Mucosa of descending colon (tissue), 3 donors: Measurements from ENCODE around the gene POU4F2. TPM values are rescaled to one million over a fixed set of nuclear protein-coding genes. Genes with fewer than 3 reads are reported as not detected.

Experiments
- ATAC-seq: fragments of 200-7000 bp; cut with Tn5 transposase; one replicate; pipeline ENCODE4 v1.9.1; 2020; ENCODE audit warnings: mild to moderate bottlenecking, moderate library complexity
- DNase-seq, 3 donors: peaks; one replicate each; pipeline ENCODE4 v3.0.0-alpha.2; 2020
- H3K36me3 ChIP-seq: fragments of 200-600 bp; one replicate; pipeline ENCODE4 v1.8.0; 2021; ENCODE audit warnings: low read depth, mild to moderate bottlenecking
- H3K4me1 ChIP-seq: fragments of 200-600 bp; one replicate; pipeline ENCODE4 v1.8.0; 2021; ENCODE audit warnings: low read depth, mild to moderate bottlenecking
- H3K4me3 ChIP-seq: fragments of 200-600 bp; one replicate; pipeline ENCODE4 v1.8.0; 2021; ENCODE audit warnings: mild to moderate bottlenecking
- H3K9me3 ChIP-seq: fragments of 200-600 bp; one replicate; pipeline ENCODE4 v1.8.0; 2021; ENCODE audit warnings: mild to moderate bottlenecking
- intact Hi-C, 2 donors: fragments of 100-400 bp; cut with DNase I in 1 of 2; cut with micrococcal nuclease in 1 of 2; formaldehyde crosslinking; loops; one replicate each; pipeline versions ENCODE4 v1.11.0 to v1.11.1; 2022; cut with DNase I, micrococcal nuclease
- total RNA-seq, 3 donors: library from RNA; stranded (reverse); fragmentation: NEBNext Ultra II Directional in 2 of 3; extraction: Animal tissue kit (Norgen Biotek cat#: 25700) in 2 of 3; gene quantifications; one replicate each; pipeline versions ENCODE4 v1.2.1 to v1.2.4, GENCODE V29; 2021 to 2023
- TF ChIP-seq, protein P1 (sequence below): fragments of 200-600 bp; IDR thresholded peaks from one replicate; pipeline ENCODE4 v1.8.0; 2022; ENCODE audit warnings: antibody characterized with exemption, mild to moderate bottlenecking
- donor health status: DM: no; HTN: no; CAD: no; lungs with moderate emphysema.
- donor health status: DM: no; HTN: no; CAD: no.
- donor health status: DM: no; HTN: yes; CAD: no.

POU4F2 gene
- total RNA-seq, 3 donors from 2014 or later: not detected

DNA sequence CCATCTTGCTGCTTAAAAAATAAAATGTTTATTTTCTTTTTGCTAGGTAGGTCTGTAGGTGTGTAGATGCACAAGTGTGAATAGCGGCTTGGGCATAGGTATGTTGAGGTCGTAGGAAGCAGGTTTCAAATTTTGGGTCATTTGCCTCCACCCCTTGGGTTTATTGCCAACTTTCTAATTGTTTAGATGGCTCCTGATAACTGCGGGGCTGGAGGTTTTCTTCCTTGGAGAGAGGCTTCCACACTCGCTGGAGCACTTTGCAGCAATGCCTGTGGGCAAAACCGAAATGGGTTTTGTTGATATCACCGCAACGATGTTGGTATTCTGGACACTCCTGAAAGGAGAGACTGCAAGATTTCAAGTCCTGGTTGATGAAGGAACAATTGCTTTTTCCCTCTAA, 3.9 kb upstream of the POU4F2 start:
- H3K36me3 ChIP-seq: no peaks in the 10 kb centered on the region
- intact Hi-C loops: no loop called here
- ATAC-seq: no peak
- H3K4me1 ChIP-seq: no peaks in the 10 kb centered on the region
- TF ChIP-seq, protein P1, sequence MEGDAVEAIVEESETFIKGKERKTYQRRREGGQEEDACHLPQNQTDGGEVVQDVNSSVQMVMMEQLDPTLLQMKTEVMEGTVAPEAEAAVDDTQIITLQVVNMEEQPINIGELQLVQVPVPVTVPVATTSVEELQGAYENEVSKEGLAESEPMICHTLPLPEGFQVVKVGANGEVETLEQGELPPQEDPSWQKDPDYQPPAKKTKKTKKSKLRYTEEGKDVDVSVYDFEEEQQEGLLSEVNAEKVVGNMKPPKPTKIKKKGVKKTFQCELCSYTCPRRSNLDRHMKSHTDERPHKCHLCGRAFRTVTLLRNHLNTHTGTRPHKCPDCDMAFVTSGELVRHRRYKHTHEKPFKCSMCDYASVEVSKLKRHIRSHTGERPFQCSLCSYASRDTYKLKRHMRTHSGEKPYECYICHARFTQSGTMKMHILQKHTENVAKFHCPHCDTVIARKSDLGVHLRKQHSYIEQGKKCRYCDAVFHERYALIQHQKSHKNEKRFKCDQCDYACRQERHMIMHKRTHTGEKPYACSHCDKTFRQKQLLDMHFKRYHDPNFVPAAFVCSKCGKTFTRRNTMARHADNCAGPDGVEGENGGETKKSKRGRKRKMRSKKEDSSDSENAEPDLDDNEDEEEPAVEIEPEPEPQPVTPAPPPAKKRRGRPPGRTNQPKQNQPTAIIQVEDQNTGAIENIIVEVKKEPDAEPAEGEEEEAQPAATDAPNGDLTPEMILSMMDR: no peak
- H3K4me3 ChIP-seq: no peak overlapping the region
- no peaks in the 10 kb centered on the region for H3K9me3 ChIP-seq
- no peak for DNase-seq

DNA sequence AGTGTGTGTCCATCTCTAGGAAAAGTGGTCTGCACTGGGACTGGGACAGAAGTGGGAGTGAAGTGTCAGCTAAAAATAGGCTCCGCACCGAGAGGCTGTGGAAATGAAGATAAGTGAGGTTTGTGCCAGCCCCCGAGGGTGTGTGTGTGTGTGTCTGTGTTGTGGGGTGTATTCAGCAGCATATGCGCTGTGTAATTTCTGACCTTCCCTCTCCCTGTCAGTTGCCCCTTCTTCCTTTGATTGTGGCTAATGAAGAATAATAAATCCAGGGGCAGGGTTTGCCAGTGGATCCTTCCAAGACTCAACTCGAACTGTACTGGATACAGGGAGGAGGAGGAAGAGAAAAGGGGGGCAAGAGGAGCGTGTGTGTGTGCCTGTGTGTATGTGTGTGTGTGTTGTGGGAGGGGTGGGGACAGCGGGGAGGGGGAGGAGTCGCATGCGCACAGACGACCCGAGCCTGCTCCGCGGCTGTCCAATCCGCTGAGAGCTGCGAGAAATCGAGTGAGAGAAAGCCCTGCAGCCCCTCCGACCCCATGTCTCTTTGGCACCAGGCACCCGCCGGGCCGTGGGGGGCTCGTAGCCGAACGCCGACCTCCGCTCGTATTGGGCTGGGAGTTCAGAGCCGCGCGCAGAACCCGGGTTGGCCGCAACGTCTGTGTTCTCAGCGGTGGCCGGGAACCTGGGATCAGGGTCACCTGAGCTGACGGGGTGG, 916 bp upstream of the POU4F2 start:
- DNase-seq (no peak), ATAC-seq (no peak)
- Histone ChIP-seq H3K4me1 (no peaks in the 10 kb centered on the region), H3K4me3 (no peak overlapping the region), H3K36me3 (no peaks in the 10 kb centered on the region), H3K9me3 (no peaks in the 10 kb centered on the region)
- intact Hi-C loops: no loop called here
- TF ChIP-seq, protein P1: no peak

DNA sequence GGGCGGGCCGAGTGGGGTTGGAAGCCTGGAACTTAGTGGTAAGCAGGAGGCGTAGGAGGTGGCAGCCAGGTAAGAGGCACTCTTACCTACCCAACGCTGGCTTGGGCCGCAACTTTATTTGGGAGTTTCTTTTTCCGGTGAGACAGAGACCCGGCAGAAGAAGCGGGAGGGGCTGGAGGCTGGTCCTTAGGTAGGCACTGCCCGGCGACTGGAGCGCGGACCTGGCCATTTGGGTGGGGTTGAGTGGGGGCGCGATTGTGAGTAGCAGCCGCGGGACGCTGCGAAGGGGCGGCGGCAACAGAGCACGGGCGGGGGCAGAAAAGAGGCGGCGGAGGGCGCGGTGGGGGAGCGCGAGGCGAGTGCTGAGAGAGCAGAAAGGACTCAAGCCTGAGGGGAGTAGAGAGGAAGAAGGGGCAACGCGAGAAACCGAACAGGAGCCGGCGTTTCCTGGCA, 334 bp upstream of the POU4F2 start:
- TF ChIP-seq, protein P1: no peak
- Histone ChIP-seq H3K9me3 (no peaks in the 10 kb centered on the region), H3K4me1 (no peaks in the 10 kb centered on the region), H3K36me3 (no peaks in the 10 kb centered on the region), H3K4me3 (no peak overlapping the region)
- DNase-seq: peak in 1 of 3 donors; percentile 29
- ATAC-seq: no peak
- intact Hi-C loops: no loop called here

DNA sequence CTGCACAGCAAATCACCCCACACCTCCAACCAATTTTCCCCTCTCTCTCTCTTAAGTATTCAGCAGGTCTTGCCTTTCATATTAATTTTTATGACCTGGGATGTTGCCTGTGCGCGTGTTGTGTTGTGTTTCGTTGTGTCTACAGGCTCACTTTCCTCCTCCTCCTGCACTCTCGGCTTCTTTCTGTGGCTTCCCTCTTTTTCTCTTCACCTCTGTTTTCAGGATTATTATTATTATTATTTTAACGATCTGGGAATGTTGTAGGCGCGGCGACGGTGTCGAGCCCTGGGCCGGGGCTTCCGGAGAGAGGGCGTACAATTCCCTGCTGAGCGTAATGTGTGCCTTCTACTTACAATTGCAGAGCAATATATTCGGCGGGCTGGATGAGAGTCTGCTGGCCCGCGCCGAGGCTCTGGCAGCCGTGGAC, 826 bp downstream of the POU4F2 start:
- no peaks in the 10 kb centered on the region for H3K36me3 ChIP-seq
- intact Hi-C loops: no loop called here
- no peak for ATAC-seq
- no peak overlapping the region for H3K4me3 ChIP-seq
- H3K9me3 ChIP-seq: no peaks in the 10 kb centered on the region
- no peaks in the 10 kb centered on the region for H3K4me1 ChIP-seq
- TF ChIP-seq, protein P1: no peak
- no peak for DNase-seq

DNA sequence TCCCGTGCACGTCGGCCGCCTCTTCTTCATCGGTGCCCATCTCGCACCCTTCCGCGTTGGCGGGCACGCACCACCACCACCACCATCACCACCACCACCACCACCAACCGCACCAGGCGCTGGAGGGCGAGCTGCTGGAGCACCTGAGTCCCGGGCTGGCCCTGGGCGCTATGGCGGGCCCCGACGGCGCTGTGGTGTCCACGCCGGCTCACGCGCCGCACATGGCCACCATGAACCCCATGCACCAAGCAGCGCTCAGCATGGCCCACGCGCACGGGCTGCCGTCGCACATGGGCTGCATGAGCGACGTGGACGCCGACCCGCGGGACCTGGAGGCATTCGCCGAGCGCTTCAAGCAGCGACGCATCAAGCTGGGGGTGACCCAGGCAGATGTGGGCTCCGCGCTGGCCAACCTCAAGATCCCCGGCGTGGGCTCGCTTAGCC, 1.4 kb downstream of the POU4F2 start:
- intact Hi-C loops: no loop called here
- Histone ChIP-seq H3K36me3 (no peaks in the 10 kb centered on the region), H3K4me3 (no peak overlapping the region), H3K4me1 (no peaks in the 10 kb centered on the region), H3K9me3 (no peaks in the 10 kb centered on the region)
- ATAC-seq (no peak), DNase-seq (no peak)
- TF ChIP-seq, protein P1: no peak
